Measurements from ENCODE around the gene PLXDC1.

Gene PLXDC1

DNA sequence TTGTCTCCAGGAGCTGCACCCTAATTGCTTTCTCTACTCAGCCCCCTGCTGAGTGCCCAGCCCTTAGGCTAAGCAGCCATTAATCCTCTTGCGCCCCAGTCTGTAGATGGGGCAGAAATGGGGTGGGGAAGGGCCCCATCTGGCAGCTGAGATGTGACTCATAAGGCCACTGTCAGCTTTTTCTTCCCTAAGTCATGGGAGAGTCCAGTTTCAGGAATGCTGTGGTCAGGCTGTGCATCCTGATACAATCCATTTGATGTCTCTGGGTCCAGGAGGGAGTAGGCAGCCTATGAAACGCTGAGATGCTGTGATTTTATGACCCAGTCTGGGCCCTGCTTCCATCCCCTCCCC, 12.3 kb downstream of the PLXDC1 start (continued):
- TF ChIP-seq, protein P1, sequence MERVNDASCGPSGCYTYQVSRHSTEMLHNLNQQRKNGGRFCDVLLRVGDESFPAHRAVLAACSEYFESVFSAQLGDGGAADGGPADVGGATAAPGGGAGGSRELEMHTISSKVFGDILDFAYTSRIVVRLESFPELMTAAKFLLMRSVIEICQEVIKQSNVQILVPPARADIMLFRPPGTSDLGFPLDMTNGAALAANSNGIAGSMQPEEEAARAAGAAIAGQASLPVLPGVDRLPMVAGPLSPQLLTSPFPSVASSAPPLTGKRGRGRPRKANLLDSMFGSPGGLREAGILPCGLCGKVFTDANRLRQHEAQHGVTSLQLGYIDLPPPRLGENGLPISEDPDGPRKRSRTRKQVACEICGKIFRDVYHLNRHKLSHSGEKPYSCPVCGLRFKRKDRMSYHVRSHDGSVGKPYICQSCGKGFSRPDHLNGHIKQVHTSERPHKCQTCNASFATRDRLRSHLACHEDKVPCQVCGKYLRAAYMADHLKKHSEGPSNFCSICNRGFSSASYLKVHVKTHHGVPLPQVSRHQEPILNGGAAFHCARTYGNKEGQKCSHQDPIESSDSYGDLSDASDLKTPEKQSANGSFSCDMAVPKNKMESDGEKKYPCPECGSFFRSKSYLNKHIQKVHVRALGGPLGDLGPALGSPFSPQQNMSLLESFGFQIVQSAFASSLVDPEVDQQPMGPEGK (tag by site-specific recombination; IDR thresholded peaks at IDR 0.05), result no peak
- TF ChIP-seq, protein P2, sequence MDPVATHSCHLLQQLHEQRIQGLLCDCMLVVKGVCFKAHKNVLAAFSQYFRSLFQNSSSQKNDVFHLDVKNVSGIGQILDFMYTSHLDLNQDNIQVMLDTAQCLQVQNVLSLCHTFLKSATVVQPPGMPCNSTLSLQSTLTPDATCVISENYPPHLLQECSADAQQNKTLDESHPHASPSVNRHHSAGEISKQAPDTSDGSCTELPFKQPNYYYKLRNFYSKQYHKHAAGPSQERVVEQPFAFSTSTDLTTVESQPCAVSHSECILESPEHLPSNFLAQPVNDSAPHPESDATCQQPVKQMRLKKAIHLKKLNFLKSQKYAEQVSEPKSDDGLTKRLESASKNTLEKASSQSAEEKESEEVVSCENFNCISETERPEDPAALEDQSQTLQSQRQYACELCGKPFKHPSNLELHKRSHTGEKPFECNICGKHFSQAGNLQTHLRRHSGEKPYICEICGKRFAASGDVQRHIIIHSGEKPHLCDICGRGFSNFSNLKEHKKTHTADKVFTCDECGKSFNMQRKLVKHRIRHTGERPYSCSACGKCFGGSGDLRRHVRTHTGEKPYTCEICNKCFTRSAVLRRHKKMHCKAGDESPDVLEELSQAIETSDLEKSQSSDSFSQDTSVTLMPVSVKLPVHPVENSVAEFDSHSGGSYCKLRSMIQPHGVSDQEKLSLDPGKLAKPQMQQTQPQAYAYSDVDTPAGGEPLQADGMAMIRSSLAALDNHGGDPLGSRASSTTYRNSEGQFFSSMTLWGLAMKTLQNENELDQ (tag by site-specific recombination; IDR thresholded peaks at IDR 0.05; ENCODE audit: low read depth), result no peak
- TF ChIP-seq ZEB2 (tag by site-specific recombination; IDR thresholded peaks at IDR 0.05) (no peak), ZNF629 (tag by site-specific recombination; IDR thresholded peaks at IDR 0.05) (no peak), TRIM28 (IDR thresholded peaks at IDR 0.05; ENCODE audit: borderline replicate concordance, low read length) (no peak), SP2 (tag by site-specific recombination; IDR thresholded peaks at IDR 0.05) (no peak), YY1 (tag by site-specific recombination; IDR thresholded peaks at IDR 0.05) (no peak), KLF16 (tag by site-specific recombination; IDR thresholded peaks at IDR 0.05) (no peak), ZNF324 (tag by site-specific recombination; IDR thresholded peaks at IDR 0.05) (no peak), WT1 (tag by site-specific recombination; IDR thresholded peaks at IDR 0.05) (no peak), ZNF416 (tag by site-specific recombination; IDR thresholded peaks at IDR 0.05) (no peak), ZXDB (tag by site-specific recombination; IDR thresholded peaks at IDR 0.05) (no peak)
- TF ChIP-seq, protein P3, sequence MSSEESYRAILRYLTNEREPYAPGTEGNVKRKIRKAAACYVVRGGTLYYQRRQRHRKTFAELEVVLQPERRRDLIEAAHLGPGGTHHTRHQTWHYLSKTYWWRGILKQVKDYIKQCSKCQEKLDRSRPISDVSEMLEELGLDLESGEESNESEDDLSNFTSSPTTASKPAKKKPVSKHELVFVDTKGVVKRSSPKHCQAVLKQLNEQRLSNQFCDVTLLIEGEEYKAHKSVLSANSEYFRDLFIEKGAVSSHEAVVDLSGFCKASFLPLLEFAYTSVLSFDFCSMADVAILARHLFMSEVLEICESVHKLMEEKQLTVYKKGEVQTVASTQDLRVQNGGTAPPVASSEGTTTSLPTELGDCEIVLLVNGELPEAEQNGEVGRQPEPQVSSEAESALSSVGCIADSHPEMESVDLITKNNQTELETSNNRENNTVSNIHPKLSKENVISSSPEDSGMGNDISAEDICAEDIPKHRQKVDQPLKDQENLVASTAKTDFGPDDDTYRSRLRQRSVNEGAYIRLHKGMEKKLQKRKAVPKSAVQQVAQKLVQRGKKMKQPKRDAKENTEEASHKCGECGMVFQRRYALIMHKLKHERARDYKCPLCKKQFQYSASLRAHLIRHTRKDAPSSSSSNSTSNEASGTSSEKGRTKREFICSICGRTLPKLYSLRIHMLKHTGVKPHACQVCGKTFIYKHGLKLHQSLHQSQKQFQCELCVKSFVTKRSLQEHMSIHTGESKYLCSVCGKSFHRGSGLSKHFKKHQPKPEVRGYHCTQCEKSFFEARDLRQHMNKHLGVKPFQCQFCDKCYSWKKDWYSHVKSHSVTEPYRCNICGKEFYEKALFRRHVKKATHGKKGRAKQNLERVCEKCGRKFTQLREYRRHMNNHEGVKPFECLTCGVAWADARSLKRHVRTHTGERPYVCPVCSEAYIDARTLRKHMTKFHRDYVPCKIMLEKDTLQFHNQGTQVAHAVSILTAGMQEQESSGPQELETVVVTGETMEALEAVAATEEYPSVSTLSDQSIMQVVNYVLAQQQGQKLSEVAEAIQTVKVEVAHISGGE (tag by site-specific recombination; conservative IDR thresholded peaks at IDR 0.05; ENCODE audit: low read depth), result no peak
- TF ChIP-seq, protein P4, sequence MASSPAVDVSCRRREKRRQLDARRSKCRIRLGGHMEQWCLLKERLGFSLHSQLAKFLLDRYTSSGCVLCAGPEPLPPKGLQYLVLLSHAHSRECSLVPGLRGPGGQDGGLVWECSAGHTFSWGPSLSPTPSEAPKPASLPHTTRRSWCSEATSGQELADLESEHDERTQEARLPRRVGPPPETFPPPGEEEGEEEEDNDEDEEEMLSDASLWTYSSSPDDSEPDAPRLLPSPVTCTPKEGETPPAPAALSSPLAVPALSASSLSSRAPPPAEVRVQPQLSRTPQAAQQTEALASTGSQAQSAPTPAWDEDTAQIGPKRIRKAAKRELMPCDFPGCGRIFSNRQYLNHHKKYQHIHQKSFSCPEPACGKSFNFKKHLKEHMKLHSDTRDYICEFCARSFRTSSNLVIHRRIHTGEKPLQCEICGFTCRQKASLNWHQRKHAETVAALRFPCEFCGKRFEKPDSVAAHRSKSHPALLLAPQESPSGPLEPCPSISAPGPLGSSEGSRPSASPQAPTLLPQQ (tag by site-specific recombination; IDR thresholded peaks at IDR 0.05), result no peak

DNA sequence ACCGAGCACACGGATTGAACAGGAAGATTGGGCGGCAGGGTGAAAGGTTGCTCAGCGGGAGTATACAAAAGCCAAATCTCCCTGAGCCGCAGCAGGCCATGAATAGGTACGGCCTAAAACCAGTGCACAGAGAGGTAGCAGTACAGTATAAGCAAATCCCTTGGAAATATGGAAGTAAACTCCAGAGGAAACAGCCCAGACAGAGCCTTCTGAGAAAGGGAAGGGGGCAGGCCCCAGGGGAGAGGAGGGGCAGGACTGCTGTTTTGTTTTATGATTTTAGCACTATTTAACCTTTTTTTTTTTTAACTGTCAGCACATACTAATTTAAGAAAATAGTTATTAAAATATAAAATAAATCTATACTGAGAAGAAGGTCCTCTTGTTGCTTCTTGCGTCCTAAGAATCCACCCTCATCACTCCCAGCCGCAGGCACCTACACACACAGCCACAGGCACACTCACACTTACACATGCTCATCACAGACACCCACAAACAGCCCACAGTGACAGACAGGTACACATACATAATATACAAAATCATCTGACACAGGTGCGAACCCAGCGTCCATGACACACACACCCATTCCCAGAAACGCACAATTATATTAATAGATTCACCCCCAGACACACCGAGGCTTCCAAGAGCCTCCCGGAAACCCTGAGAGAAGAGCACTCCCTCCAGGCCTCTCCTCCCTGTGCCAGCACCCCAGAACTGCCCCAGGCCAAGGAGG, 12.8 kb downstream of the PLXDC1 start:
- no peak for TF ChIP-seq ZNF623 (tag by site-specific recombination; IDR thresholded peaks at IDR 0.05)
- TF ChIP-seq ZBTB17 (tag by site-specific recombination; IDR thresholded peaks at IDR 0.05), result 0 out of 2 replicates have a peak, but pooled peaks have one; percentile 34
- no peak for TF ChIP-seq ZNF354C (tag by site-specific recombination; IDR thresholded peaks at IDR 0.05; ENCODE audit: borderline replicate concordance, low read depth)
- TF ChIP-seq ZBTB21 (tag by site-specific recombination; IDR thresholded peaks at IDR 0.05), result no peak
- TF ChIP-seq, protein P4 (tag by site-specific recombination; IDR thresholded peaks at IDR 0.05), result no peak
- CTCF ChIA-PET, result interaction anchor here (2.0 to 2.1 kb wide), 2 partner anchors 15 to 155 kb away, joined by 8 to 9 read pairs; no protein-coding TSS in a partner anchor
- Histone ChIP-seq H3K27ac (ENCODE audit: extremely low read depth, low read depth, low read length) (no peak overlapping the region), H3K4me1 (ENCODE audit: control insufficient read depth, insufficient read depth, low read length) (no peaks in the 10 kb centered on the region), H3K9me3 (ENCODE audit: control insufficient read depth, insufficient read depth, low read depth, low read length) (no peaks in the 10 kb centered on the region), H3K4me3 (ENCODE audit: low read depth, low read length) (no peak overlapping the region), H3K36me3 (ENCODE audit: control insufficient read depth in 2 of 2, insufficient read depth in 1 of 2, low read length in 2 of 2) (no peaks in the 10 kb centered on the region)
- POLR2A ChIA-PET, result no interaction called here
